K562 (cell line): ENCODE data around the gene SURF6. TPM values are rescaled to one million over a fixed set of nuclear protein-coding genes. Genes with fewer than 3 reads are reported as not detected.

ENCODE experiments used
- BMI1 ChIP-seq: fragments of 150-350 bp; IDR thresholded peaks from 2 replicates; pipeline ENCODE4 v1.6.1; 2014; ENCODE audit warnings: low read length
- BRCA1 ChIP-seq, 2 experiments: fragments of 450-650 bp in 1 of 2; sonication (generic) in 1 of 2; formaldehyde crosslinking in 1 of 2; IDR thresholded peaks; 2 replicates each; pipeline versions ENCODE4 v1.5.0 to v1.6.1; 2017 to 2020; ENCODE audit warnings: mild to moderate bottlenecking in 1 of 2, missing genetic modification reagents in 1 of 2
- COPS2 ChIP-seq: fragments of 450-650 bp; conservative IDR thresholded peaks from 2 replicates; pipeline ENCODE4 v1.6.1; 2016; ENCODE audit warnings: mild to moderate bottlenecking, moderate library complexity
- FOS ChIP-seq: IDR thresholded peaks from 3 replicates; pipeline ENCODE4 v1.6.1; 2011; ENCODE audit not compliant: insufficient read length; ENCODE audit errors: extremely low read depth
- GTF2B ChIP-seq: IDR thresholded peaks from 2 replicates; pipeline ENCODE4 v1.6.1; 2011; ENCODE audit not compliant: insufficient read length; ENCODE audit errors: extremely low read depth
- HNRNPUL1 ChIP-seq: fragments of 200-400 bp; formaldehyde crosslinking; IDR thresholded peaks from 2 replicates; pipeline ENCODE4 v1.6.1; 2017; ENCODE audit warnings: low read length
- KDM2B ChIP-seq: fragments of 250-450 bp; sonication (Bioruptor Pico); IDR thresholded peaks from 2 replicates; pipeline ENCODE4 v1.8.0; 2021; ENCODE audit warnings: mild to moderate bottlenecking, moderate library complexity
- NFIX ChIP-seq: fragments of 250-450 bp; sonication (Bioruptor Pico); IDR thresholded peaks from 2 replicates; pipeline ENCODE4 v1.4.0; 2020; ENCODE audit warnings: low read depth, mild to moderate bottlenecking, moderate library complexity
- POU5F1 ChIP-seq: fragments of 150-350 bp; IDR thresholded peaks from 2 replicates; pipeline ENCODE4 v1.6.1; 2014; ENCODE audit warnings: borderline replicate concordance, low read length, low read depth, mild to moderate bottlenecking; ENCODE audit not compliant: partially characterized antibody
- TCFL5 ChIP-seq: fragments of 250-450 bp; sonication (Bioruptor Pico); conservative IDR thresholded peaks from 2 replicates; pipeline ENCODE4 v1.6.1; 2021; ENCODE audit warnings: mild to moderate bottlenecking, moderate library complexity, matching md5 sums
- TEAD4 ChIP-seq, 2 experiments: sonication (generic) in 1 of 2; formaldehyde crosslinking in 1 of 2; IDR thresholded peaks; 2 replicates each; pipeline versions ENCODE4 v1.6.1 to v1.8.0; 2012 to 2022; ENCODE audit warnings: borderline replicate concordance in 1 of 2, inconsistent platforms in 1 of 2, low read length in 1 of 2, mild to moderate bottlenecking in 1 of 2, missing genetic modification reagents in 1 of 2
- ZFP36 ChIP-seq: fragments of 150-350 bp; IDR thresholded peaks from 2 replicates; pipeline ENCODE4 v1.6.1; 2018; ENCODE audit warnings: low read length, low read depth; ENCODE audit not compliant: partially characterized antibody
- ZNF140 ChIP-seq: fragments of 250-450 bp; sonication (Bioruptor Pico); IDR thresholded peaks from 2 replicates; pipeline ENCODE4 v1.8.0; 2021; ENCODE audit warnings: moderate library complexity, mild to moderate bottlenecking, inconsistent platforms
- polyA plus RNA-seq, 8 experiments: library from polyadenylated mRNA; depleted of rRNA in 4 of 8; stranded (reverse) in 5 of 8; unstranded in 3 of 8; fragments of >200 nt; fragmentation: Nextera tagmentation in 2 of 8; fragmentation: Illumina TruSeq in 1 of 8; extraction: Ambion mirVana in 2 of 8; extraction: Trizol in 1 of 8; gene quantifications; 2 replicates each; pipeline versions ENCODE4 v1.2.1 to v1.2.3, GENCODE V29; 2011 to 2014; ENCODE audit warnings: inconsistent platforms in 1 of 8, missing spikeins in 1 of 8
- total RNA-seq, 7 experiments: library from RNA; depleted of rRNA in 6 of 7; stranded (reverse); fragments of >200 nt in 6 of 7; fragmentation: Illumina TruSeq in 2 of 7; extraction: Trizol in 2 of 7; gene quantifications; 2 replicates each; pipeline versions ENCODE4 v1.2.1 to v1.2.3, GENCODE V29; 2011 to 2021; ENCODE audit warnings: low replicate concordance in 1 of 7
- TF ChIP-seq, protein P1 (sequence below): fragments of 450-650 bp; IDR thresholded peaks from 2 replicates; pipeline ENCODE4 v1.6.1; 2018; ENCODE audit not compliant: partially characterized antibody
- TF ChIP-seq, protein P2 (sequence below): fragments of 450-650 bp; IDR thresholded peaks from 2 replicates; pipeline ENCODE4 v1.6.1; 2016; ENCODE audit warnings: mild to moderate bottlenecking
- TF ChIP-seq, protein P3 (sequence below): sonication (generic); formaldehyde crosslinking; IDR thresholded peaks from 2 replicates; pipeline ENCODE4 v1.8.0; 2022; ENCODE audit warnings: missing genetic modification reagents, mild to moderate bottlenecking, moderate library complexity, borderline replicate concordance
- TF ChIP-seq, protein P4 (sequence below): sonication (generic); formaldehyde crosslinking; IDR thresholded peaks from 2 replicates; pipeline ENCODE4 v1.8.0; 2023; ENCODE audit warnings: mild to moderate bottlenecking, missing genetic modification reagents

SURF6 gene
- total and polyA plus RNA-seq, 9 of the 15 experiments (the other 6 are each of a cell fraction or from before 2014, with no cell fraction given): 1.4 to 68.3 (median 14.7) TPM

- TF ChIP-seq, protein P1, sequence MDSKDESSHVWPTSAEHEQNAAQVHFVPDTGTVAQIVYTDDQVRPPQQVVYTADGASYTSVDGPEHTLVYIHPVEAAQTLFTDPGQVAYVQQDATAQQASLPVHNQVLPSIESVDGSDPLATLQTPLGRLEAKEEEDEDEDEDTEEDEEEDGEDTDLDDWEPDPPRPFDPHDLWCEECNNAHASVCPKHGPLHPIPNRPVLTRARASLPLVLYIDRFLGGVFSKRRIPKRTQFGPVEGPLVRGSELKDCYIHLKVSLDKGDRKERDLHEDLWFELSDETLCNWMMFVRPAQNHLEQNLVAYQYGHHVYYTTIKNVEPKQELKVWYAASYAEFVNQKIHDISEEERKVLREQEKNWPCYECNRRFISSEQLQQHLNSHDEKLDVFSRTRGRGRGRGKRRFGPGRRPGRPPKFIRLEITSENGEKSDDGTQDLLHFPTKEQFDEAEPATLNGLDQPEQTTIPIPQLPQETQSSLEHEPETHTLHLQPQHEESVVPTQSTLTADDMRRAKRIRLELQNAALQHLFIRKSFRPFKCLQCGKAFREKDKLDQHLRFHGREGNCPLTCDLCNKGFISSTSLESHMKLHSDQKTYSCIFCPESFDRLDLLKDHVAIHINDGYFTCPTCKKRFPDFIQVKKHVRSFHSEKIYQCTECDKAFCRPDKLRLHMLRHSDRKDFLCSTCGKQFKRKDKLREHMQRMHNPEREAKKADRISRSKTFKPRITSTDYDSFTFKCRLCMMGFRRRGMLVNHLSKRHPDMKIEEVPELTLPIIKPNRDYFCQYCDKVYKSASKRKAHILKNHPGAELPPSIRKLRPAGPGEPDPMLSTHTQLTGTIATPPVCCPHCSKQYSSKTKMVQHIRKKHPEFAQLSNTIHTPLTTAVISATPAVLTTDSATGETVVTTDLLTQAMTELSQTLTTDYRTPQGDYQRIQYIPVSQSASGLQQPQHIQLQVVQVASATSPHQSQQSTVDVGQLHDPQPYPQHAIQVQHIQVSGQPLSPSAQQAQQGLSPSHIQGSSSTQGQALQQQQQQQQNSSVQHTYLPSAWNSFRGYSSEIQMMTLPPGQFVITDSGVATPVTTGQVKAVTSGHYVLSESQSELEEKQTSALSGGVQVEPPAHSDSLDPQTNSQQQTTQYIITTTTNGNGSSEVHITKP: peak; percentile 12
- TF ChIP-seq FOS (no peak), HNRNPUL1 (no peak), COPS2 (no peak), BMI1 (no peak), KDM2B (CRISPR knock-in tag) (no peak), GTF2B (no peak), TCFL5 (CRISPR knock-in tag) (no peak), ZNF140 (no peak), NFIX (CRISPR knock-in tag) (no peak), TEAD4 (IDR thresholded peaks at IDR 0.05; ENCODE audit: low read length) (peak; percentile 58), TEAD4 (CRISPR knock-in tag; IDR thresholded peaks at IDR 0.05; ENCODE audit: borderline replicate concordance) (no peak), POU5F1 (no peak), ZFP36 (no peak), BRCA1 (IDR thresholded peaks at IDR 0.05) (no peak), BRCA1 (CRISPR knock-in tag; IDR thresholded peaks at IDR 0.05) (no peak)
- TF ChIP-seq, protein P2, sequence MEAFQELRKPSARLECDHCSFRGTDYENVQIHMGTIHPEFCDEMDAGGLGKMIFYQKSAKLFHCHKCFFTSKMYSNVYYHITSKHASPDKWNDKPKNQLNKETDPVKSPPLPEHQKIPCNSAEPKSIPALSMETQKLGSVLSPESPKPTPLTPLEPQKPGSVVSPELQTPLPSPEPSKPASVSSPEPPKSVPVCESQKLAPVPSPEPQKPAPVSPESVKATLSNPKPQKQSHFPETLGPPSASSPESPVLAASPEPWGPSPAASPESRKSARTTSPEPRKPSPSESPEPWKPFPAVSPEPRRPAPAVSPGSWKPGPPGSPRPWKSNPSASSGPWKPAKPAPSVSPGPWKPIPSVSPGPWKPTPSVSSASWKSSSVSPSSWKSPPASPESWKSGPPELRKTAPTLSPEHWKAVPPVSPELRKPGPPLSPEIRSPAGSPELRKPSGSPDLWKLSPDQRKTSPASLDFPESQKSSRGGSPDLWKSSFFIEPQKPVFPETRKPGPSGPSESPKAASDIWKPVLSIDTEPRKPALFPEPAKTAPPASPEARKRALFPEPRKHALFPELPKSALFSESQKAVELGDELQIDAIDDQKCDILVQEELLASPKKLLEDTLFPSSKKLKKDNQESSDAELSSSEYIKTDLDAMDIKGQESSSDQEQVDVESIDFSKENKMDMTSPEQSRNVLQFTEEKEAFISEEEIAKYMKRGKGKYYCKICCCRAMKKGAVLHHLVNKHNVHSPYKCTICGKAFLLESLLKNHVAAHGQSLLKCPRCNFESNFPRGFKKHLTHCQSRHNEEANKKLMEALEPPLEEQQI: 0 out of 2 replicates have a peak, but pooled peaks have one; percentile 48
- TF ChIP-seq, protein P3, sequence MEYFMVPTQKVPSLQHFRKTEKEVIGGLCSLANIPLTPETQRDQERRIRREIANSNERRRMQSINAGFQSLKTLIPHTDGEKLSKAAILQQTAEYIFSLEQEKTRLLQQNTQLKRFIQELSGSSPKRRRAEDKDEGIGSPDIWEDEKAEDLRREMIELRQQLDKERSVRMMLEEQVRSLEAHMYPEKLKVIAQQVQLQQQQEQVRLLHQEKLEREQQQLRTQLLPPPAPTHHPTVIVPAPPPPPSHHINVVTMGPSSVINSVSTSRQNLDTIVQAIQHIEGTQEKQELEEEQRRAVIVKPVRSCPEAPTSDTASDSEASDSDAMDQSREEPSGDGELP: peak; percentile 69; the same call in 1 of the 2 replicates
- TF ChIP-seq, protein P4, sequence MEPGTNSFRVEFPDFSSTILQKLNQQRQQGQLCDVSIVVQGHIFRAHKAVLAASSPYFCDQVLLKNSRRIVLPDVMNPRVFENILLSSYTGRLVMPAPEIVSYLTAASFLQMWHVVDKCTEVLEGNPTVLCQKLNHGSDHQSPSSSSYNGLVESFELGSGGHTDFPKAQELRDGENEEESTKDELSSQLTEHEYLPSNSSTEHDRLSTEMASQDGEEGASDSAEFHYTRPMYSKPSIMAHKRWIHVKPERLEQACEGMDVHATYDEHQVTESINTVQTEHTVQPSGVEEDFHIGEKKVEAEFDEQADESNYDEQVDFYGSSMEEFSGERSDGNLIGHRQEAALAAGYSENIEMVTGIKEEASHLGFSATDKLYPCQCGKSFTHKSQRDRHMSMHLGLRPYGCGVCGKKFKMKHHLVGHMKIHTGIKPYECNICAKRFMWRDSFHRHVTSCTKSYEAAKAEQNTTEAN (CRISPR knock-in tag): no peak
These were observed 12.2 kb upstream of the SURF6 start, which contains the start of the genes MED22 and RPL7A (continued) for GRCh38 chr9:133347985-133348717.
